K562 (cell line): ENCODE data around the gene ZIC2. TPM values are rescaled to one million over a fixed set of nuclear protein-coding genes. Genes with fewer than 3 reads are reported as not detected.

Experiments used
- ATAC-seq: fragments of 200-7000 bp; cut with Tn5 transposase; 3 replicates; pipeline ENCODE4 v1.9.1; 2020; ENCODE audit warnings: moderate library complexity
- BruUV-seq: library from RNA; stranded (reverse); fragments of 400-500 nt; replicated peaks from 2 replicates; lab custom pipeline; 2021; lab: Mats Ljungman, UMichigan
- CTCF ChIA-PET: fragments of 300-600 bp; formaldehyde crosslinking; extraction: SDS; loops from one replicate; lab custom pipeline; 2021; ENCODE audit warnings: low intra/inter-chr PET ratio; lab: Yijun Ruan, JAX
- POLR2A ChIA-PET: fragments of 300-600, 350-650 bp; sonication (Branson Sonifier 250); formaldehyde crosslinking; extraction: SDS; loops from one replicate; lab custom pipeline; 2021; ENCODE audit warnings: antibody characterized with exemption, inconsistent platforms; lab: Yijun Ruan, JAX
- DNase-seq, 4 experiments: peaks; one replicate each; pipeline versions ENCODE4 v3.0.0 to v3.0.0-alpha.2; 2011 to 2018; ENCODE audit warnings: low spot score in 3 of 4, mixed read lengths in 3 of 4; ENCODE audit errors: extremely low read depth in 1 of 4
- FAIRE-seq: peaks from 2 replicates; lab custom pipeline; 2011; peaks lifted over from hg19 to GRCh38; lab: Jason Lieb, UNC
- H2AFZ ChIP-seq: 2 replicates; pipeline ENCODE4 v1.6.0; 2011; ENCODE audit warnings: low read depth, low read length, control low read depth, inconsistent platforms
- H3K27ac ChIP-seq: fragments of 200-600 bp; 3 replicates; pipeline ENCODE4 v1.8.0; 2011; ENCODE audit warnings: low read depth, mild to moderate bottlenecking, control low read depth, inconsistent platforms, low read length, moderate library complexity, mixed read lengths; ENCODE audit errors: extremely low read depth
- H3K27me3 ChIP-seq, 2 experiments: fragments of 300-600 bp in 1 of 2; 2 replicates in 1 of 2; 3 replicates in 1 of 2; pipeline versions ENCODE4 v1.6.0 to v1.8.0; 2011; ENCODE audit warnings: inconsistent platforms in 2 of 2, low read length in 2 of 2, mild to moderate bottlenecking in 1 of 2, mixed read lengths in 1 of 2, moderate library complexity in 1 of 2; ENCODE audit not compliant: control insufficient read depth in 2 of 2, insufficient read depth in 2 of 2
- H3K36me3 ChIP-seq: fragments of 300-600 bp; 3 replicates; pipeline ENCODE4 v1.8.0; 2011; ENCODE audit warnings: mild to moderate bottlenecking, low read length, inconsistent platforms; ENCODE audit not compliant: control insufficient read depth, insufficient read depth
- H3K4me1 ChIP-seq, 2 experiments: fragments of 200-600 bp in 1 of 2; replicated peaks in 1 of 2; 2 replicates in 1 of 2; 3 replicates in 1 of 2; pipeline versions ENCODE4 v1.5.1 to v1.8.0; 2011; ENCODE audit warnings: inconsistent platforms in 2 of 2, low read length in 2 of 2, mild to moderate bottlenecking in 1 of 2, mixed read lengths in 1 of 2, moderate library complexity in 1 of 2; ENCODE audit not compliant: control insufficient read depth in 2 of 2, insufficient read depth in 2 of 2
- H3K4me2 ChIP-seq: 2 replicates; pipeline ENCODE4 v1.6.1; 2011; ENCODE audit warnings: low read length, control low read depth, inconsistent platforms, mixed read lengths; ENCODE audit not compliant: insufficient read depth
- H3K4me3 ChIP-seq: fragments of 200-600 bp; sonication (generic), shearing (Covaris generic); 2 replicates; pipeline ENCODE4 v1.5.1; 2016; ENCODE audit warnings: control low read depth, inconsistent platforms
- H3K79me2 ChIP-seq: fragments of 200-600 bp; 3 replicates; pipeline ENCODE4 v1.8.0; 2011; ENCODE audit warnings: low read length, inconsistent platforms; ENCODE audit not compliant: control insufficient read depth, insufficient read depth
- H3K9ac ChIP-seq, 2 experiments: 2 replicates each; pipeline versions ENCODE4 v1.6.0 to v1.6.1; 2011; ENCODE audit warnings: low read depth in 2 of 2, low read length in 2 of 2, control low read depth in 1 of 2, inconsistent platforms in 1 of 2, mild to moderate bottlenecking in 1 of 2, mixed read lengths in 1 of 2; ENCODE audit not compliant: insufficient read depth in 1 of 2
- H3K9me1 ChIP-seq: one replicate; pipeline ENCODE4 v1.6.0; 2011; ENCODE audit warnings: inconsistent platforms, mild to moderate bottlenecking, low read length, moderate library complexity; ENCODE audit not compliant: control insufficient read depth, insufficient read depth
- H3K9me3 ChIP-seq: replicated peaks from 2 replicates; pipeline ENCODE4 v1.5.1; 2011; ENCODE audit warnings: low read depth, low read length, inconsistent platforms; ENCODE audit not compliant: control insufficient read depth, insufficient read depth
- H4K20me1 ChIP-seq: replicated peaks from 2 replicates; pipeline ENCODE4 v1.6.1; 2011; ENCODE audit warnings: low read length, inconsistent platforms, mixed read lengths; ENCODE audit not compliant: control insufficient read depth, insufficient read depth
- CBX8 ChIP-seq: fragments of 200-600 bp; sonication (generic); IDR thresholded peaks from 2 replicates; pipeline ENCODE4 v1.6.1; 2012; ENCODE audit warnings: borderline replicate concordance, mixed run types, low read depth, mild to moderate bottlenecking, moderate library complexity, mixed read lengths, low read length, control low read depth, inconsistent platforms; ENCODE audit not compliant: poor library complexity, severe bottlenecking; ENCODE audit errors: extremely low read depth
- CEBPG ChIP-seq, 3 experiments: fragments of 200-800 bp in 1 of 3; sonication (Bioruptor generic) in 1 of 3; sonication (generic) in 1 of 3; formaldehyde crosslinking in 1 of 3; IDR thresholded peaks in 2 of 3; conservative IDR thresholded peaks in 1 of 3; 2 replicates each; pipeline versions ENCODE4 v1.6.1 to v1.8.0; 2016 to 2022; ENCODE audit warnings: missing compliant biosample characterization in 2 of 3, missing genetic modification characterization in 2 of 3, mild to moderate bottlenecking in 1 of 3, missing genetic modification reagents in 1 of 3
- DPF2 ChIP-seq: fragments of 450-650 bp; IDR thresholded peaks from 2 replicates; pipeline ENCODE4 v1.6.1; 2016
- EZH2 ChIP-seq: IDR thresholded peaks from 2 replicates; pipeline ENCODE4 v1.6.1; 2012; ENCODE audit warnings: low read depth, mild to moderate bottlenecking, inconsistent platforms, low read length, borderline replicate concordance
- HDAC1 ChIP-seq, 2 experiments: fragments of 450-650 bp; IDR thresholded peaks; 2 replicates each; pipeline ENCODE4 v1.6.1; 2016 to 2017; ENCODE audit warnings: inconsistent platforms in 1 of 2, mild to moderate bottlenecking in 1 of 2, moderate library complexity in 1 of 2
- HMG20A ChIP-seq: fragments of 450-650 bp; formaldehyde crosslinking; conservative IDR thresholded peaks from 2 replicates; pipeline ENCODE4 v1.4.0; 2020; ENCODE audit warnings: mild to moderate bottlenecking, mixed read lengths
- HNRNPLL ChIP-seq: fragments of 200-400 bp; formaldehyde crosslinking; IDR thresholded peaks from 2 replicates; pipeline ENCODE4 v1.6.1; 2017; ENCODE audit warnings: low read length, low read depth, mild to moderate bottlenecking; ENCODE audit not compliant: poor library complexity, severe bottlenecking
- NCOA2 ChIP-seq, 2 experiments: fragments of 450-650 bp; IDR thresholded peaks; 2 replicates each; pipeline ENCODE4 v1.6.1; 2018; ENCODE audit warnings: mild to moderate bottlenecking in 2 of 2, moderate library complexity in 1 of 2; ENCODE audit not compliant: partially characterized antibody in 2 of 2
- NFYB ChIP-seq: IDR thresholded peaks from 2 replicates; pipeline ENCODE4 v1.6.1; 2011; ENCODE audit warnings: mild to moderate bottlenecking, moderate library complexity; ENCODE audit not compliant: insufficient read length; ENCODE audit errors: extremely low read depth
- POLR2AphosphoS5 ChIP-seq: IDR thresholded peaks from 2 replicates; pipeline ENCODE4 v1.6.1; 2011; ENCODE audit warnings: mild to moderate bottlenecking, low read depth, low read length, moderate library complexity; ENCODE audit not compliant: control insufficient read depth, insufficient read depth
- RBFOX2 ChIP-seq: fragments of 200-400 bp; formaldehyde crosslinking; IDR thresholded peaks from 2 replicates; pipeline ENCODE4 v1.6.1; 2017; ENCODE audit warnings: low read depth, mild to moderate bottlenecking, low read length, moderate library complexity
- RBM34 ChIP-seq: fragments of 200-400 bp; formaldehyde crosslinking; IDR thresholded peaks from 2 replicates; pipeline ENCODE4 v1.6.1; 2018; ENCODE audit warnings: low read length, borderline replicate concordance; ENCODE audit not compliant: insufficient read depth
- SNIP1 ChIP-seq: fragments of 450-650 bp; IDR thresholded peaks from 2 replicates; pipeline ENCODE4 v1.7.1; 2017; ENCODE audit warnings: low read depth, mild to moderate bottlenecking
- SREBF2 ChIP-seq: sonication (generic); formaldehyde crosslinking; IDR thresholded peaks from 2 replicates; pipeline ENCODE4 v1.4.0; 2020; ENCODE audit warnings: mild to moderate bottlenecking, missing genetic modification reagents
- TAF15 ChIP-seq: fragments of 200-400 bp; formaldehyde crosslinking; IDR thresholded peaks from 2 replicates; pipeline ENCODE4 v1.6.1; 2017; ENCODE audit warnings: mild to moderate bottlenecking, low read depth, low read length, moderate library complexity
- TFAM ChIP-seq: fragments of 250-450 bp; sonication (Bioruptor Pico); conservative IDR thresholded peaks from 2 replicates; pipeline ENCODE4 v1.5.0; 2021; ENCODE audit warnings: mild to moderate bottlenecking, moderate library complexity
- VEZF1 ChIP-seq: fragments of 200-800 bp; sonication (Bioruptor generic); IDR thresholded peaks from 2 replicates; pipeline ENCODE4 v1.6.1; 2017; ENCODE audit warnings: missing genetic modification characterization, missing compliant biosample characterization
- ZNF280B ChIP-seq: fragments of 250-450 bp; sonication (Bioruptor Pico); IDR thresholded peaks from 2 replicates; pipeline ENCODE4 v1.5.1; 2021; ENCODE audit warnings: mild to moderate bottlenecking
- WGBS: fragments of 100-300 bp; shearing (Covaris generic); methylation state at CpG from one replicate; pipeline ENCODE4 v1.1.6; 2016; ENCODE audit warnings: low coverage, mixed read lengths; ENCODE audit not compliant: insufficient coverage; ENCODE audit errors: missing lambda C conversion rate; 5-methylcytosine and 5-hydroxymethylcytosine counted together
- in situ Hi-C: fragments of 300-500 bp; cut with MboI; formaldehyde crosslinking; loops from 4 replicates; pipeline ENCODE4 v1.15.0; 2018; ENCODE audit warnings: inconsistent platforms, mixed read lengths
- intact Hi-C: fragments of 100-400 bp; cut with micrococcal nuclease; formaldehyde crosslinking; loops from 2 replicates; pipeline ENCODE4 v1.14.2; 2022
- polyA plus RNA-seq, 8 experiments: library from polyadenylated mRNA; depleted of rRNA in 4 of 8; stranded (reverse) in 5 of 8; unstranded in 3 of 8; fragments of >200 nt; fragmentation: Nextera tagmentation in 2 of 8; fragmentation: Illumina TruSeq in 1 of 8; extraction: Ambion mirVana in 2 of 8; extraction: Trizol in 1 of 8; gene quantifications; 2 replicates each; pipeline versions ENCODE4 v1.2.1 to v1.2.3, GENCODE V29; 2011 to 2014; ENCODE audit warnings: inconsistent platforms in 1 of 8, missing spikeins in 1 of 8
- total RNA-seq, 7 experiments: library from RNA; depleted of rRNA in 6 of 7; stranded (reverse); fragments of >200 nt in 6 of 7; fragmentation: Illumina TruSeq in 2 of 7; extraction: Trizol in 2 of 7; gene quantifications; 2 replicates each; pipeline versions ENCODE4 v1.2.1 to v1.2.3, GENCODE V29; 2011 to 2021; ENCODE audit warnings: low replicate concordance in 1 of 7

ZIC2 gene
- total and polyA plus RNA-seq, 9 of the 15 experiments (the other 6 are each of a cell fraction or from before 2014, with no cell fraction given): 1.8 to 18.0 (median 4.5) TPM

DNA sequence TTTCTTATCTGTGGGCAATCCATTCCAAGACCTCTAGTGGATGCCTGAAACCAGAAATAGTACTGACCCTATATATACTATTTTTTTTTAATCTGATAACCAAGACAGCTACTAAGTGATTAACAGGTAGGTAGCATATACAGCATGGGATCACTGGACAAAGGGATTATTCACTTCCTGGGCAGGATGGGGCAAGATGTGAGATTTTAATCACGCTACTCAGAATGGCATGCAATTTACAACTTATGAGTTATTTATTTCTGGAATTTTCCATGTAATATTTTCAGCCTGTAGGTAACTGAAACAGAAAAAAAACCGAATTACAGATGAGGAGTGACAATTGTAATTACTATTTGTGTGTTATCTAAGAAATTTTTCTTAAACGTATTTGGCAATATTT lies 41.2 kb downstream of the ZIC2 start:
- TF ChIP-seq DPF2 (no peak), TAF15 (no peak), TFAM (CRISPR knock-in tag) (no peak), HNRNPLL (no peak), HDAC1 (IDR thresholded peaks at IDR 0.05) (no peak), HMG20A (CRISPR knock-in tag) (no peak), CBX8 (no peak), SREBF2 (CRISPR knock-in tag) (no peak), SNIP1 (no peak), ZNF280B (no peak), RBFOX2 (no peak), RBM34 (no peak), NCOA2 (IDR thresholded peaks at IDR 0.05; ENCODE audit: partially characterized antibody in 2 of 2) (no peak), EZH2 (no peak), VEZF1 (CRISPR knock-in tag) (no peak), CEBPG (CRISPR knock-in tag; IDR thresholded peaks at IDR 0.05) (no peak), CEBPG (tag; conservative IDR thresholded peaks at IDR 0.05 in 1 of 2, IDR thresholded peaks at IDR 0.05 in 1 of 2) (no peak), POLR2AphosphoS5 (no peak), NFYB (no peak)

More for the DNA sequence above, 41.2 kb downstream of the ZIC2 start:
- Histone ChIP-seq H3K4me2 (no peak overlapping the region), H3K36me3 (no peaks in the 10 kb centered on the region), H3K27ac (no peak overlapping the region), H3K9me3 (no peaks in the 10 kb centered on the region), H4K20me1 (no peaks in the 10 kb centered on the region), H3K9ac (no peak overlapping the region), H3K4me1 (no peaks in the 10 kb centered on the region), H2AFZ (no peak overlapping the region), H3K79me2 (no peaks in the 10 kb centered on the region), H3K27me3 (no peaks in the 10 kb centered on the region), H3K9me1 (no peaks in the 10 kb centered on the region), H3K4me3 (no peak overlapping the region)
- FAIRE-seq (no peak), DNase-seq (no peak), ATAC-seq (no peak)
- intact Hi-C loops: no loop called here
- ChIA-PET POLR2A (interaction anchor here (0.7 kb wide), 1 partner anchor 1218 kb away, joined by 3 read pairs; no protein-coding TSS in a partner anchor), CTCF (no interaction called here)
- WGBS: 4% methylated on average over 3 of the region's 3 CpGs
- BruUV-seq: no TSS peak
- in situ Hi-C loops: no loop called here
